Adrenal gland (tissue), 5 donors: ENCODE data around the gene VRK1.

Source experiments
- CTCF ChIP-seq, 6 experiments: fragments of 450-650 bp in 4 of 6; fragments of 200-600 bp in 2 of 6; sonication (generic) in 1 of 6; IDR thresholded peaks; 1 replicate in 5 of 6; 2 replicates in 1 of 6; pipeline versions ENCODE4 v1.5.1 to v1.8.0; 2016 to 2021; ENCODE audit warnings: antibody characterized with exemption in 6 of 6, mild to moderate bottlenecking in 2 of 6, moderate library complexity in 1 of 6
- POLR2A ChIP-seq, 2 donors: fragments of 450-650 bp; IDR thresholded peaks; one replicate each; pipeline ENCODE4 v1.6.1; 2017; ENCODE audit warnings: antibody characterized with exemption in 2 of 2, mild to moderate bottlenecking in 2 of 2, moderate library complexity in 1 of 2
- donor health status: DM: no; HTN: no; CAD: no.

DNA sequence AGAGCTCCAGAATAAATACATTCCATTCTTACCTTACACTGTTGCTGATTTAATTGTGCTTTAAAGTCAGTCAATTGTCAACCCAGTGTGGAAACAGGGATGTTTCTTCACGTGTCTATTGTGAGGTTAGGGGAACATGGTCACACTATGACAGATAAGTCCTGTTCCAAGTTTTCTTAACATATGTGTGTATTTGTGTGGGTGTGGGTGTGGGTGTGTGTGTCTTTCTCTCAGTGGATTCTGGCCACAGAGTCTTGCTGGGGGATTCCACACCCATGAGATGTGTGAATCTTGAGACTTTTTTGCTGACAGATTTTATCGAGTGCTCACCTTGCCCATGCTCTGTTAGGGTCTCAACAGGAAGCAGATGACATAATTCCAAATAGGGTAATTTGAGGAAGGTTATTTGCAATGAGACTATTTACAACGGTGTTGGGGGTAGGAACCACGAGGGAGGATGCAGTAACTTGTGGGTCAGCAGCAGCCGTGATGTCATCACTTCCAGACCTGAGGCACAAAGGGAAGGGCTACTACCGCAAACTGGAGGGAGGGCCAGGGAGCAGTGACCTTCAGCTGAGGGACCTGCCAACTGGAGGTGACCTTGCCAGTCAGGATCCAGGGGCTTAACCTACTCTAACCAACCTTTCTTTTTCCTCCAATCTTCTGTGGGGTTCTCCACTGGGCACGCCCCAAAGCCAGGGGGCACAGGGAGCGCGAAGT is 1.9 kb upstream of the VRK1 start:
- TF ChIP-seq CTCF (IDR thresholded peaks at IDR 0.05) = no peak
- no peak for TF ChIP-seq POLR2A (IDR thresholded peaks at IDR 0.05)
